Inflammatory macrophage treated with lipopolysaccharide for 1 hour (primary cell): ENCODE measurements around the gene ANG.

ENCODE experiments used
- DNase-seq, 2 donors: peaks; one replicate each; pipeline ENCODE4 v3.0.0-alpha.2; 2020 to 2022

ANG gene

GRCh38 chr14:20679907-20680306, 8.7 kb upstream of the ANG start:
- peak; percentile 16 to 39 for DNase-seq

DNA sequence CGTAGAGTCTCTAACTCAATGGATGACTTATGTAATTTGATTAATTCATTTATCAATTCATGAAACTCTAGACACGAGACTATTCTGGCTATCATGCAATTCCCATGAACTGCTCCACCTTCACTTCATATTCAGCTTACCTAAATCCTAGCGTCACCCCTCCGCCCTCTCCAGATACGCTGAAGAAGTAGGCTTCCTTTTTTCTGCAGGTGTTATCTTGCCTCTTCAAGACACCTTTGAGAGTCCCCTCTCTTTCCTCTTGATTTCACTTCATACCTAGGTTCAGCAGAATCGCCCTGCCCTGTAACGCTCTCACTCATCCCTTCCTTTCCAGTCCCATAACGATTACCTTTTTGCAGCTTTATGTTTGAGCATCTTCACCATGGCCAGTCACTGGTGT, 8.2 kb upstream of the ANG start:
- DNase-seq, result no peak

DNA sequence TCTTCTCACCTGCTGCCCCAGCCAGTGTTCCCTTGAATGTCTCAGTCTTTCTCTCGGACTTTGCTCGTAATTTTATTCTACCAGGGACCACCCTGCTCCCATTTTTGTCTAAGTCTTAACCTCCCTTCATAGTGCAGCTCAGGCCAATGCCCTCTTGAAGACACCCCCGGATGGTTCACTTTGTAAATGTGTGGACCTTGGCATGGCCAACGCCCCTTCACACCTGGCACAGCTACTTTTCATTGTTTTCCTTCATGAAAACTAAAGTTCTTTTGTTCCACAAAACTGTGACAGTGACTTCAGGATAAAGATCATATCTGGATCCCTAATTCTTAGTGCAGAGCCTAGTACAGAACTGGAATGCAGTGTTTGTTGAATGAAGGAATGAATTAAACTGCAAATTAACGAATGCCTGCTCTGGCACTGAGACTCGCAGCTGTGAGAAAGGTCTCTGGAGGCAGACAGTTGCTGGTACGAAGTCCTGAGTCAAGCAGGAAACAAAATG, 7.7 kb upstream of the ANG start:
- DNase-seq, result no peak

DNA sequence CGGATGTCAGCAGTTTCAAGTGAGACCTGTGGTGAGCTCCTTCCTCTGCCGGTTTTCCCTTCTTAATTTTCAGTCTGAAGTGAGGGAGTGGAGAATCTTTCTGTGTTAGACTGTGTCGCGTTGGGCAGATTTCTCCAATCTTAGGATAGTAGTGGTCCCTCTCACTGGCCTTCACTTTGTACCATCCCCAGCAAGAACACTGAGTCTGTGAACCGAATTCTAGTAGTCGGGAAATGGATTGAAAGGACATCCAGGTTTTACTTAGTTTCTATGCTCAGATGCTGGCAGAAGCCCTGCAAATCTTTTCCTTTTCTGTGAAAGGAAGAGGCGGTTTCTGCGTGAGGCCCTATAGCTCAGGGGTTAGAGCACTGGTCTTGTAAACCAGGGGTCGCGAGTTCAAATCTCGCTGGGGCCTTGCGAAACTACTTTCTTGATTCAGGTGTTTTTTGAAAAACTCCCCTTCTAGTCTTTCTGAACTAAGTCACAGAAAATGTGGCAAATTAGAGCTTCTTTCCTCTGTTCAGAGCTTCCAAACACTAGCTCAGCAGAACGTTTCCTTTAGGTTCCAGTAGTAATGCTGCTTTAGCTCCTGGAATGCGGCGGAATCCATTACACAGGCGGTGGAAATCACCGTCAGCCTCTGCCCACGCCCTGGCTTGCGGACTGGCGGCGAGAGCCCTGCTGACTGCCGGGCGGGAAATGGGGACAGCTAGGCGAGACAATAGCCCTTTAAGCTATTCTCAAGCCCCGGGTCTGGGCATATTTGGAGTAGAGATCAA, 7.0 kb upstream of the ANG start:
- DNase-seq, result peak; percentile 88 to 89

DNA sequence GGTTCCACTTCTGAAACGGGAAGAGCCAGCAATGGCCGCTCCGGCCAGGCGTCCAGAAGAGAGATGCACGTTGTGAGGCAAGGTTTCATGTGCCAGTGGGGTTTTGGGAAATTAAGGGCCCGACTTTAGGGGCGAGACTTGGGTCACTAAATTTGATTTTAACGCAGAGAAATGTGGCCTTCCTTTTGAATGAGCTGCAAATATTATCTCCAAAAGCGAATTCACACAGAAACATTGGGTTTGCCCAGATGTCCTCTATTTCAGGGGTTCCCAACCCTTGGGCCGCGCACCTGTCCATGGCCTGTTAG, 6.5 kb upstream of the ANG start:
- no peak for DNase-seq

- DNase-seq, result peak; percentile 76 to 86
Observed at GRCh38 chr14:20682435-20683124, 6.0 kb upstream of the ANG start.

DNA sequence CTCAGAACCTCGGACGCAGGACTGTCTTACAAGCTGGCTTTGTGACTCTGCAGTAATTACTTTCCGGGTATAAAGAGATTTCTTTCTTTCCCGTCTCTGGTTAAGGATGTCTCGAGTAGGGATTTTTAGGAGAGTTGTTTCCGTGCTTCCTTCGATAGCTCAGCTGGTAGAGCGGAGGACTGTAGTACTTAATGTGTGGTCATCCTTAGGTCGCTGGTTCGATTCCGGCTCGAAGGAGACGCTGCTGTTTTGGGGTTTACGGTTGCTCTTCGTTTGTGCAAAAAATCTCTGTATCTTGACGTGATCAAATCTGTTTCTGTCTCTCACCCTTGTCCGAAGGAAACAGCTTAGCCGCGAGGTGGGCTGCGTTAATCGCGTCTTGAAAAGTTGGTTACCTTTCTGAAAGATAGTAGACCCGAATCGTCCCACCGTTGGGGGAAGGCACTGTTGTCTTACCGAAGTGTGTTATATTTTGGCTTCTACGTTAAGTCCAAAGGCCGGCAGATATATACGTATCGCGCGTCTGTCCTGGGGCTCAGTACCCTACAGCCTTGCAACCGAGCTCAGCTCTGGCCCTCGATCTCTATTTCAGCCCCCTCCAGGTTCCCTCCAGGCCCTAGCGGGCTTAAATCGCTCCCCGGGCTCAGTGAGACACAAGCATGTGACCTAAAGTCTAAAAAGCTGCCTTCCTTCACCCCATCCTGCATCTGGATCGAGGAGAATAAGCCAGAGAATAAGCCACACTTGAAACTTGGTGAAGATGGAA, 5.3 kb upstream of the ANG start:
- peak; percentile 82 to 92 for DNase-seq

DNA sequence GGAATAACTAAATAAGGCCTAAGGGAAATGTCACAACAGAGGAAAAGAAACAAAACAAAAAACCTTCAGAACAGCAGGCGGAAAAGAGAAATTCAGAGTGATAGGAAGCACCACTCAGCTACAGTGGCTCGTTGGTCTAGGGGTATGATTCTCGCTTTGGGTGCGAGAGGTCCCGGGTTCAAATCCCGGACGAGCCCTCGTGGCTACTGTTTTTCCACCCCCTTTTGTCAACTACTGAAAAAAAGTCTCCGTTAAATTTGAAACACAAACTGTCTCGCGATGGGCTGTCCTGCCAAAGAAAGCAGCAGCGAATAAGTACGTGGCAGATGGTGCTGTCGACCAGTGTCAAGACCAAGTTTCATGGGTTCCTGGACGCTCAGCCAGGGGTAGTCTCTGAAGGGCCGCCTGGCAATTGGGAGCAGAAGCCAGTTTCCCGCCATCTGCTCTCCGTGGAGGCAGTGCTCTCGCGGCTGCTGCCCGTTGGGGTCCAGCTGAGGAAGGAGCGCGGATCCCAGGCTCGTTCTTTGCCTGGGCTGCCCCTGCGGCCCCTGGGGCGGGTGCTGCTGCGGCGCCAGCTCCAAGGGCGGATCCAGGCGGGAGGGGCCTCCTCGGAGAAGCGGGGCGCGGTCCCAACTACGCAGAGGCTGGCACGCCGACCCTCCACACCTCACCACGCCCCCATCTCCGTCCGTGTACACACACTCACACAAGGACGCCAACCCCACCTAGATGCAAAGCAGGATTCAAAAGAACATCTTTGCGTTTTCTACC, 4.5 kb upstream of the ANG start, which contains the start of gene RNASE4:
Gene RNASE4 (plus strand): TSS at position 670 of the 771 bp plus-strand sequence. CDS start 14,812 bp downstream, outside the sequence.
- DNase-seq, result peak; percentile 75 to 90

GRCh38 chr14:20684662-20685456, 3.7 kb upstream of the ANG start:
- no peak for DNase-seq

DNA sequence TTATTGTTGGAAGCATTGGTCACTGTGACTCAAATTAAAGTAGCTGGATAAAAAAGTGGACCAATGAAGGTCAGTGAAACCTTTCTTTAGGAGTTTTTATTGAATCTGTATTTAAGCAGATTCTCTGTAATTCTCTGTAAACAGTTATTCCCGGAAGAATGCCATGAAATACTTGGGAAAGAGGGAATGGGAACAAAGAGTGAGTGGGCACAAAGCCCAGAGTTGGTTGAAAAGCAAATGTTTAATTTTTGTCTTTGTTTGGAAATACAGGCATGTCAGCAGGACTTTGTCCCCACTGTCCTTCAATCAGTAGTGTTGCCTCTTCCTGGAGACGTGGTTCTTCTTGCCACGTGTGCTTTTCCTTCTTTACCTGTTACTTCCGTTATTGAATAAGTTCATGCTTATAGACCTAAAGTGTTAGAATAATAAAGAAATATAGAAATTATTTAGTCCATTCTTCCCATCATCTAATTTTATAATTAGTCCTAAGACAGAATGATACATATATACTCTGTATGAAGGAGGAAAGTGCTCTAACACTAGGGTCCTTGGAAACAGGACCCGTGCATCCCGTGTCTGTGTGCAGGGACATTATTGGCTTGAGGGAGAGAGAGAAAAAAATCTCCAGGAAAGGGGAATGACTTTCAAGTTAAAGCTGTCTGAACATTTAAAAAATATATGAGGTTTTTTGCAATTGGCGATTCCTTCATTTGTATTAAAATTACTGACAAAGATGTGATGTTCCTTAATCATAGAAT, 2.0 kb upstream of the ANG start:
- no peak for DNase-seq

DNA sequence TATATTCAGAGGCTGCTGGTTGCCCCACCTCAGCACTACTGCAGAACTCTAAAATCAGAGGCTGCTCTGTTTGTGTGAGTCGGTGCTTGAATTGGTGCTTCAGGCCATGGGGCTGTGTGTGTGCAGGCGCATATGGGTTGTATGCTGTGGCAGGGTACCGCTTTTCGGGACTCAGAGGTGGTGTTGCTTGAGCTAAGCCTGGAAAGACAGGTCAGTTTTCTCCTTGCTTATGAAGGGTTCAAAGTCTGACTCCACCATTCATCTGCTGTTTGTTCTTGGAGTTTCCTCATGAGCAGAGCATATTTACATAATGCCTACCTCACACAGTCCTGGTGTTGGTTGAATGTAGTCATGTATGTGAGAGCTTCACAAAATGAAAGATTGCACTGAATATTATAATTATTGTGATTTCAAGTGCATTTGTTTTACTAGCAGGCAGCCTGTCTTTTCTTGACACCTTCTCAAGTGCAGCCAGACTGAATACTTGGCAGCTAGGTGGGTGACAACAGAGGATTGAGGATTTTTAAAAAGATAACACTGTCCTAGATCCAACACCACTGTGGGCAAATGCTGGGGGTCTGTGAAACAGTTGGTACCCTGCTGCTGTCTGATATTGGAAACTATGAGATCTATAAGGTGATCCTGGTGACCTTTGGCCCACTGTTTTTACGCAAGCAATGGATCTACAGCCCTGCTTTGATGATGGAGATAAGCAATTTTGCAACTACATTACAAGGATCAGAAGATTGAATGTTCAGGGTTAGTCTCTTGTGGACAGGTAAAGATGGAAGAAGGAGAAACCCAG, 1.0 kb upstream of the ANG start:
- no peak for DNase-seq

DNA sequence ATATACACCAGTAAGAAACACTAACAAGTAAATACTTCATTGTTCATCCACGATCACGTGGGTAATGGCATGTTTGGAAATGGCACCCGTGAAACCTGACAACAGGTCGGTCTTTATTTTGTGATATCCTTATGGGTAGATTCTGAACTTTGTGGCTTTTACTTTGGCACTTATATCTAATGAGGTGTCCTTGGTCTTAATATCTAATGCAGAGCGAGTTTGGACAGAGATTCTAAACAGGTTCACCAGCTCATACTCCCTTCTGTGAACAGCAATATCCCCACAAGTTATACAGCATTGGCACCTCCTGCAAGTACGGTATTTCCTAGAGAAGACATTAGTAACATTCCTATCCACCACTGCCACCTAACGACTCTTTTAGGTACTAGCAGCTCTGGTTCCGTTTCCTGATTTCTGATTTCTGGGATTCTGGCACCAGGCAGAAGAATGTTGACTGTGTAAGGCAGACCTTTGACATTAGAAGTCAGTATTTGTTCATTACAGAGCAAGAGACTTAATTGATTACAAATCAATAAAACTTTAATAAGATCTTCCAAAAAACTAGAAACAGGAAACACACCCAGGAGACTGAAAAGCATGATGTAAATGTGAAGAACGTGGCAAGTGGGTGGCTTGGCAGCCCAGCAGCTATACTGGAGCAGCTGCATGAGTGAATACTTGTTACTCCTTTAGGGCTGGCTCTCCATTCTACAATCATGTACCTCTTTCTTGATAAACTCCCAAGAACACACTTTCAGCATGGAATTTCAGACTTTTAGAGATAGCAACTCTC, 2.5 kb downstream of the ANG start:
- peak; percentile 60 to 92 for DNase-seq

GRCh38 chr14:20692116-20692751, 3.7 kb downstream of the ANG start:
- DNase-seq, result no peak

DNA sequence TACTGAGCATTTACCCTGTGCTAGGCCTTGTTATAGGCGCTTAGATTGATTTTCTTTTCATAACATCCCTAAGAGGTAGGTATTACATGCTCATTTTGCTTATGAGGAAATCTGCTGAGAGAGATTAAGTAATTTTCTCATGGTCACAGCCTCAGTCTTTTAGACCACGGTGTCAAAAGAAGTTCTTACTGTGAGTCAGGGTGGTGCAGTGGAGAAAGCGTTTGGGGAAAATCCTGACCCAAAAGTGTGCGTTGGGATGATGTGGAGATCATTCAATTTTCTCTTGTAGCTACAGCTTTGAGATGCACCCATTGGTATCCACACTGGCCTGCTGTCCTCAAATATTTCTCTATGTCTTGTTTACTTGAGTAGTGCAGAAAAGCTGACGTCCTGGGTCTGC, 8.2 kb downstream of the ANG start:
- peak; percentile 29 to 47 for DNase-seq

- DNase-seq, result peak; percentile 62 to 88
Observed at GRCh38 chr14:20697273-20698017, 8.9 kb downstream of the ANG start.

GRCh38 chr14:20698018-20698329, 9.4 kb downstream of the ANG start:
- no peak for DNase-seq

- no peak for DNase-seq
Observed at GRCh38 chr14:20698934-20699333, 10.4 kb downstream of the ANG start.

- DNase-seq, result no peak
Observed at GRCh38 chr14:20699931-20700330, 11.4 kb downstream of the ANG start.
